SH-SY5Y (cell line): ENCODE results near the gene OCA2.

Source experiments
- GATA2 ChIP-seq: IDR thresholded peaks from 2 replicates; pipeline ENCODE4 v1.6.1; 2011; ENCODE audit warnings: mild to moderate bottlenecking, low read depth, low read length
- GATA3 ChIP-seq: IDR thresholded peaks from 2 replicates; pipeline ENCODE4 v1.6.1; 2011; ENCODE audit warnings: low read depth, mild to moderate bottlenecking, low read length, moderate library complexity

DNA sequence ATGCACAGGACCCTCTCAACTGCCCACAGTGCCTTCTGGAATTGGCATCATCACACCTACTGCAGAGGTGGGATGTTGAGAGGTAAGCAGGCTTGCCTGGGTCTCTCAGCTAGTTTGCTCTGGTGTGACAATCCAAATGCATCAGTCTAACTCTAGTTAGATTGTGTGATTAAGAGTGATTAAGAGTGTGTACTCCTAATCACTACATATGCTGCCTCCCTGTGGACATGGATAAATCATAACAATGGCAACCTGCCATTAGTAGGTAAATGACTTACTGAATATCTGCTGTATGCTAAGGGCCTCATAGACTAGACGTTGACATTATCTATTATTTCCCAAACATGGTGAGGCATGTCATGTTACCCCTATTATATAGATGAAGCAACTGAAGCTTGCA, 342.1 kb downstream of the OCA2 start:
- TF ChIP-seq GATA2 (no peak), GATA3 (no peak)
